Trophoblast cell (in vitro differentiated cells and primary cell): ENCODE results near the gene TSPAN9.

ENCODE experiments used
- DNase-seq, 2 donors: peaks; one replicate each; pipeline ENCODE4 v3.0.0-alpha.2; 2016
- H2AFZ ChIP-seq: 2 replicates; pipeline ENCODE4 v1.6.1; 2013; ENCODE audit warnings: low read length, moderate library complexity, mild to moderate bottlenecking; ENCODE audit not compliant: insufficient read depth, poor library complexity
- H2AK5ac ChIP-seq: 2 replicates; pipeline ENCODE4 v1.6.1; 2013; ENCODE audit warnings: mild to moderate bottlenecking, low read length
- H2BK120ac ChIP-seq: 2 replicates; pipeline ENCODE4 v1.6.1; 2013; ENCODE audit warnings: low read length, mild to moderate bottlenecking, moderate library complexity; ENCODE audit not compliant: insufficient read depth, poor library complexity
- H2BK12ac ChIP-seq: 2 replicates; pipeline ENCODE4 v1.6.1; 2013; ENCODE audit warnings: mild to moderate bottlenecking, low read length, moderate library complexity
- H2BK5ac ChIP-seq: 2 replicates; pipeline ENCODE4 v1.6.1; 2013; ENCODE audit warnings: low read length, low read depth, moderate library complexity, mild to moderate bottlenecking; ENCODE audit not compliant: poor library complexity
- H3K14ac ChIP-seq: 2 replicates; pipeline ENCODE4 v1.6.1; 2013; ENCODE audit warnings: mild to moderate bottlenecking, low read length
- H3K18ac ChIP-seq: 2 replicates; pipeline ENCODE4 v1.6.1; 2013; ENCODE audit warnings: mild to moderate bottlenecking, low read length
- H3K23ac ChIP-seq: 2 replicates; pipeline ENCODE4 v1.6.1; 2013; ENCODE audit warnings: low read length
- H3K27ac ChIP-seq: 2 replicates; pipeline ENCODE4 v1.5.1; 2013; ENCODE audit warnings: low read depth, mild to moderate bottlenecking, inconsistent platforms, low read length, moderate library complexity
- H3K27me3 ChIP-seq: 2 replicates; pipeline ENCODE4 v1.6.1; 2013; ENCODE audit warnings: inconsistent platforms, mild to moderate bottlenecking, low read length, moderate library complexity; ENCODE audit not compliant: insufficient read depth
- H3K36me3 ChIP-seq, 2 experiments: 1 replicate in 1 of 2; 2 replicates in 1 of 2; pipeline ENCODE4 v1.6.1; 2013; ENCODE audit warnings: low read length in 2 of 2, mild to moderate bottlenecking in 2 of 2, moderate library complexity in 1 of 2; ENCODE audit not compliant: insufficient read depth in 2 of 2, control insufficient read depth in 1 of 2
- H3K4ac ChIP-seq: 2 replicates; pipeline ENCODE4 v1.6.1; 2013; ENCODE audit warnings: low read depth, mild to moderate bottlenecking, low read length, moderate library complexity
- H3K4me1 ChIP-seq, 2 experiments: 1 replicate in 1 of 2; 2 replicates in 1 of 2; pipeline ENCODE4 v1.6.1; 2013; ENCODE audit warnings: low read length in 2 of 2, mild to moderate bottlenecking in 2 of 2, moderate library complexity in 1 of 2; ENCODE audit not compliant: insufficient read depth in 2 of 2, control insufficient read depth in 1 of 2
- H3K4me2 ChIP-seq: 2 replicates; pipeline ENCODE4 v1.6.1; 2013; ENCODE audit warnings: inconsistent platforms, mild to moderate bottlenecking, low read length, moderate library complexity
- H3K4me3 ChIP-seq: 2 replicates; pipeline ENCODE4 v1.5.1; 2013; ENCODE audit warnings: mild to moderate bottlenecking, low read depth, low read length, inconsistent platforms
- H3K79me1 ChIP-seq: one replicate; pipeline ENCODE4 v1.6.1; 2013; ENCODE audit warnings: low read length
- H3K79me2 ChIP-seq: 2 replicates; pipeline ENCODE4 v1.6.1; 2013; ENCODE audit warnings: low read length, mild to moderate bottlenecking; ENCODE audit not compliant: control insufficient read depth, insufficient read depth, poor library complexity
- H3K9ac ChIP-seq: 2 replicates; pipeline ENCODE4 v1.6.1; 2013; ENCODE audit warnings: mild to moderate bottlenecking, low read length
- H3K9me3 ChIP-seq: 2 replicates; pipeline ENCODE4 v1.6.1; 2013; ENCODE audit warnings: low read depth, mild to moderate bottlenecking, control low read depth, inconsistent platforms, low read length; ENCODE audit not compliant: insufficient read depth
- H4K12ac ChIP-seq: 2 replicates; pipeline ENCODE4 v1.6.1; 2013; ENCODE audit warnings: low read depth, mild to moderate bottlenecking, low read length, moderate library complexity
- H4K8ac ChIP-seq: 2 replicates; pipeline ENCODE4 v1.6.1; 2013; ENCODE audit warnings: low read depth, mild to moderate bottlenecking, low read length, moderate library complexity
- H4K91ac ChIP-seq: one replicate; pipeline ENCODE4 v1.6.1; 2013; ENCODE audit warnings: low read depth, mild to moderate bottlenecking, low read length, moderate library complexity
- WGBS: extraction: QIAGEN DNeasy Blood & Tissue Kit; methylation state at CpG from one replicate; pipeline ENCODE4 v1.1.7; 2013; ENCODE audit warnings: missing lambda C conversion rate; ENCODE audit not compliant: insufficient read length, insufficient coverage; ENCODE audit errors: extremely low coverage; 5-methylcytosine and 5-hydroxymethylcytosine counted together

Gene TSPAN9

GRCh38 chr12:3252450-3252891 is 175.3 kb downstream of the TSPAN9 start:
- Histone ChIP-seq H3K36me3 (no peaks in the 10 kb centered on the region), H4K91ac (no peak overlapping the region), H3K9me3 (peaks cover under 1% of the 10 kb centered on the region), H3K14ac (no peak overlapping the region), H3K4ac (no peak overlapping the region), H2BK120ac (no peak overlapping the region), H2AK5ac (no peak overlapping the region), H3K79me1 (no peaks in the 10 kb centered on the region), H3K18ac (no peak overlapping the region), H4K12ac (no peak overlapping the region), H3K4me3 (no peak overlapping the region), H2AFZ (no peak overlapping the region), H2BK12ac (no peak overlapping the region), H2BK5ac (no peak overlapping the region), H3K27ac (no peak overlapping the region), H3K27me3 (no peaks in the 10 kb centered on the region), H3K4me2 (no peak overlapping the region), H3K9ac (no peak overlapping the region), H3K23ac (no peak overlapping the region), H3K79me2 (no peaks in the 10 kb centered on the region), H4K8ac (no peak overlapping the region), H3K4me1 (peaks cover 0 to 2% of the 10 kb centered on the region in 2 experiments)
- no CpG with 5 or more reads among the region's 13 CpGs for WGBS
- no peak for DNase-seq

- Histone ChIP-seq H3K9ac (no peak overlapping the region), H3K79me2 (no peaks in the 10 kb centered on the region), H3K4me3 (no peak overlapping the region), H3K27ac (no peak overlapping the region), H3K4me1 (peaks cover 0 to 2% of the 10 kb centered on the region in 2 experiments), H3K4me2 (no peak overlapping the region), H2AK5ac (no peak overlapping the region), H2AFZ (no peak overlapping the region), H2BK5ac (no peak overlapping the region), H3K9me3 (no peaks in the 10 kb centered on the region), H3K14ac (no peak overlapping the region), H4K12ac (no peak overlapping the region), H2BK12ac (no peak overlapping the region), H3K18ac (no peak overlapping the region), H3K79me1 (no peaks in the 10 kb centered on the region), H3K27me3 (no peaks in the 10 kb centered on the region), H2BK120ac (no peak overlapping the region), H3K4ac (no peak overlapping the region), H4K91ac (no peak overlapping the region), H3K36me3 (no peaks in the 10 kb centered on the region), H4K8ac (no peak overlapping the region), H3K23ac (no peak overlapping the region)
- WGBS: no CpG with 5 or more reads among the region's 7 CpGs
- no peak for DNase-seq
Observed at GRCh38 chr12:3253682-3254275, 176.6 kb downstream of the TSPAN9 start.

GRCh38 chr12:3255057-3255456 is 177.9 kb downstream of the TSPAN9 start:
- Histone ChIP-seq H3K79me2 (no peaks in the 10 kb centered on the region), H3K27ac (no peak overlapping the region), H4K8ac (no peak overlapping the region), H4K91ac (no peak overlapping the region), H3K4me3 (no peak overlapping the region), H3K36me3 (no peaks in the 10 kb centered on the region), H3K9ac (no peak overlapping the region), H3K14ac (no peak overlapping the region), H4K12ac (no peak overlapping the region), H3K23ac (no peak overlapping the region), H2AK5ac (no peak overlapping the region), H3K4me1 (no peaks in the 10 kb centered on the region), H3K18ac (no peak overlapping the region), H2BK120ac (no peak overlapping the region), H3K79me1 (no peaks in the 10 kb centered on the region), H3K4ac (no peak overlapping the region), H3K27me3 (no peaks in the 10 kb centered on the region), H3K4me2 (no peak overlapping the region), H3K9me3 (no peaks in the 10 kb centered on the region), H2BK12ac (no peak overlapping the region), H2AFZ (no peak overlapping the region), H2BK5ac (no peak overlapping the region)
- no CpG with 5 or more reads among the region's 12 CpGs for WGBS
- DNase-seq: no peak

DNA sequence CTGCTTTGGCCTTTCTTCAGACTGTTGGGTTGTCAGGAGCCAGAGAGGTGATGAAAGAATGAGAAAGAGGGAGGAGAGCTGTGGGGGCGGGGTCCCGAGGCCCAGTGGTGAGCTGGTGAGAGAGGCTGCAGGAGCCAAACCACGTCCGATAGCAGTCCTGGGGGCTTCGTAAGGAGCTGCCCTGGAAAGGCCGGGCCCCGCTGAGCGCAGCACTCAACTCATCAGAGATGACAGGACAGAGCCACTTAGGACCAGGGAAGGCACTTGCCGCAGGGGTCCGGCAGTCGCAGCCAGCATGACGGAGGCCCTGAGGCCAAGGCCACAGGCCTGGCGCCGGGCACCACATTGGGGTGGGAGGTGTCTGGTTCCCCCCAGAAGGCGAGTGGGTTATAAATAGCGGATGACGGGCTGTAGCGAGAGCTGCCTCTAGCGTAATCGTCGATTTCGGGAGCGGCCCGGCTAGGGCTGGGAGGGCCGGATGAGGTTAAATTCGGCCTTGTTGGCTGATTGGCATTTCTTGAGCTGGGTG is 179.0 kb downstream of the TSPAN9 start:
- no peaks in the 10 kb centered on the region for H3K4me1 ChIP-seq
- no peak overlapping the region for H3K27ac ChIP-seq
- no peak for DNase-seq
- no peak overlapping the region for H3K9ac ChIP-seq
- H3K36me3 ChIP-seq: no peaks in the 10 kb centered on the region
- no peak overlapping the region for H2AFZ ChIP-seq
- no peaks in the 10 kb centered on the region for H3K79me2 ChIP-seq
- no peak overlapping the region for H3K4ac ChIP-seq
- no CpG with 5 or more reads among the region's 26 CpGs for WGBS
- H3K79me1 ChIP-seq: no peaks in the 10 kb centered on the region
- H3K4me2 ChIP-seq: no peak overlapping the region
- no peak overlapping the region for H2BK12ac ChIP-seq
- H2BK120ac ChIP-seq: no peak overlapping the region
- no peak overlapping the region for H4K12ac ChIP-seq
- H2BK5ac ChIP-seq: no peak overlapping the region
- H3K4me3 ChIP-seq: no peak overlapping the region
- no peak overlapping the region for H4K8ac ChIP-seq
- H3K27me3 ChIP-seq: no peaks in the 10 kb centered on the region
- H4K91ac ChIP-seq: no peak overlapping the region
- H3K14ac ChIP-seq: no peak overlapping the region
- no peaks in the 10 kb centered on the region for H3K9me3 ChIP-seq
- no peak overlapping the region for H3K23ac ChIP-seq
- no peak overlapping the region for H3K18ac ChIP-seq
- H2AK5ac ChIP-seq: no peak overlapping the region
